A549 (cell line): ENCODE measurements around the gene GLP2R. TPM values are rescaled to one million over a fixed set of nuclear protein-coding genes. Genes with fewer than 3 reads are reported as not detected.

Experiments used
- ATAC-seq, 2 experiments: fragments of 200-7000 bp in 1 of 2; fragments of >200 bp in 1 of 2; cut with Nextera tagmentation in 1 of 2; cut with Tn5 transposase in 1 of 2; 3 replicates each; pipeline versions ENCODE4 v1.8.0 to v1.9.1; 2018 to 2020; ENCODE audit warnings: mild to moderate bottlenecking in 1 of 2, moderate library complexity in 1 of 2
- CTCF ChIA-PET: fragments of 300-600 bp; sonication (Branson Sonifier 250); formaldehyde crosslinking; extraction: SDS; loops from one replicate; lab custom pipeline; 2021; ENCODE audit warnings: antibody characterized with exemption, inconsistent platforms; lab: Yijun Ruan, JAX
- POLR2A ChIA-PET: fragments of 350-600 bp; formaldehyde crosslinking; extraction: SDS; loops from one replicate; lab custom pipeline; 2021; ENCODE audit warnings: antibody characterized with exemption, inconsistent platforms; lab: Yijun Ruan, JAX
- DNase-seq, 2 experiments: peaks; one replicate each; pipeline versions ENCODE4 v3.0.0 to v3.0.0-alpha.2; 2011 to 2016; ENCODE audit warnings: low read depth in 1 of 2, low spot score in 1 of 2
- FAIRE-seq: peaks from 2 replicates; lab custom pipeline; 2011; peaks lifted over from hg19 to GRCh38; lab: Jason Lieb, UNC
- H3K27ac ChIP-seq, 2 experiments: fragments of >200 bp; sonication (Bioruptor Twin); formaldehyde crosslinking; 3 replicates each; pipeline ENCODE4 v1.5.1; 2016 to 2017
- H3K4me1 ChIP-seq: fragments of >200 bp; sonication (Bioruptor Twin); formaldehyde crosslinking; 3 replicates; pipeline ENCODE4 v1.6.1; 2016
- H3K4me2 ChIP-seq: fragments of >200 bp; sonication (Bioruptor Twin); formaldehyde crosslinking; 3 replicates; pipeline ENCODE4 v1.6.1; 2016
- H3K4me3 ChIP-seq: fragments of >200 bp; sonication (Bioruptor Twin); formaldehyde crosslinking; 3 replicates; pipeline ENCODE4 v1.5.1; 2016
- H3K9me3 ChIP-seq: fragments of >200 bp; sonication (Bioruptor Twin); formaldehyde crosslinking; 3 replicates; pipeline ENCODE4 v1.6.1; 2016
- BCL3 ChIP-seq: fragments of >200 bp; sonication (Bioruptor Twin); formaldehyde crosslinking; IDR thresholded peaks from 3 replicates; pipeline ENCODE4 v1.6.1; 2016
- CBX8 ChIP-seq: fragments of 200-600 bp; sonication (generic); IDR thresholded peaks from 2 replicates; pipeline ENCODE4 v1.6.1; 2016
- CTCF ChIP-seq: fragments of >200 bp; sonication (Bioruptor Twin); formaldehyde crosslinking; IDR thresholded peaks from 3 replicates; pipeline ENCODE4 v1.5.1; 2016
- EHF ChIP-seq: fragments of 250-450 bp; sonication (Bioruptor Pico); IDR thresholded peaks from 2 replicates; pipeline ENCODE4 v1.5.0; 2020; ENCODE audit warnings: mild to moderate bottlenecking
- EHMT2 ChIP-seq: fragments of 200-600 bp; sonication (generic); IDR thresholded peaks from 2 replicates; pipeline ENCODE4 v1.6.1; 2016; ENCODE audit warnings: antibody characterized with exemption, low read depth, mild to moderate bottlenecking, moderate library complexity
- ELK1 ChIP-seq: fragments of 150-350 bp; IDR thresholded peaks from 2 replicates; pipeline ENCODE4 v1.6.1; 2014; ENCODE audit warnings: low read depth, mild to moderate bottlenecking, low read length
- FOSB ChIP-seq: fragments of 250-450 bp; sonication (Bioruptor Pico); IDR thresholded peaks from 2 replicates; pipeline ENCODE4 v1.5.0; 2020; ENCODE audit warnings: mild to moderate bottlenecking, moderate library complexity
- FOSL2 ChIP-seq, 2 experiments: fragments of 450-650 bp in 1 of 2; fragments of >200 bp in 1 of 2; sonication (Bioruptor Twin) in 1 of 2; formaldehyde crosslinking; IDR thresholded peaks; 2 replicates each; pipeline versions ENCODE4 v1.5.0 to v1.6.1; 2016 to 2020; ENCODE audit warnings: mild to moderate bottlenecking in 1 of 2, moderate library complexity in 1 of 2
- FOXS1 ChIP-seq: fragments of 250-450 bp; sonication (Bioruptor Pico); IDR thresholded peaks from 2 replicates; pipeline ENCODE4 v1.5.0; 2020; ENCODE audit warnings: mild to moderate bottlenecking, moderate library complexity
- GATA3 ChIP-seq: IDR thresholded peaks from 2 replicates; pipeline ENCODE4 v1.6.1; 2012; ENCODE audit warnings: borderline replicate concordance
- HDAC2 ChIP-seq: fragments of 200-600 bp; sonication (generic); IDR thresholded peaks from 2 replicates; pipeline ENCODE4 v1.6.1; 2016
- HEYL ChIP-seq: fragments of 250-450 bp; sonication (Bioruptor Pico); IDR thresholded peaks from 2 replicates; pipeline ENCODE4 v1.8.0; 2021; ENCODE audit warnings: mild to moderate bottlenecking, moderate library complexity
- HMGXB4 ChIP-seq: fragments of 250-450 bp; sonication (Bioruptor Pico); IDR thresholded peaks from 2 replicates; pipeline ENCODE4 v1.5.0; 2021; ENCODE audit warnings: mild to moderate bottlenecking, moderate library complexity, borderline replicate concordance
- JUN ChIP-seq, 2 experiments: fragments of >200 bp; sonication (Bioruptor Twin); formaldehyde crosslinking; IDR thresholded peaks; 2 replicates in 1 of 2; 3 replicates in 1 of 2; pipeline ENCODE4 v1.6.1; 2016 to 2017
- JUNB ChIP-seq: fragments of >200 bp; sonication (Bioruptor Twin); formaldehyde crosslinking; IDR thresholded peaks from 2 replicates; pipeline ENCODE4 v1.6.1; 2016
- KDM5A ChIP-seq: fragments of 200-600 bp; sonication (generic); IDR thresholded peaks from 2 replicates; pipeline ENCODE4 v1.6.1; 2016; ENCODE audit warnings: antibody characterized with exemption, mild to moderate bottlenecking
- MAFK ChIP-seq: fragments of 450-650 bp; IDR thresholded peaks from 2 replicates; pipeline ENCODE4 v1.6.1; 2014; ENCODE audit not compliant: partially characterized antibody
- MAZ ChIP-seq: fragments of 150-350 bp; IDR thresholded peaks from 2 replicates; pipeline ENCODE4 v1.6.1; 2014; ENCODE audit warnings: antibody characterized with exemption, low read depth, low read length, borderline replicate concordance
- NPAS2 ChIP-seq: fragments of 250-450 bp; sonication (Bioruptor Pico); IDR thresholded peaks from 2 replicates; pipeline ENCODE4 v1.8.0; 2022; ENCODE audit warnings: mild to moderate bottlenecking, moderate library complexity, borderline replicate concordance
- NR3C1 ChIP-seq: fragments of >200 bp; sonication (Bioruptor Twin); formaldehyde crosslinking; IDR thresholded peaks from 3 replicates; pipeline ENCODE4 v1.6.1; 2017
- PBX3 ChIP-seq: IDR thresholded peaks from 2 replicates; pipeline ENCODE4 v1.6.1; 2012
- POLR2AphosphoS2 ChIP-seq: conservative IDR thresholded peaks from 2 replicates; pipeline ENCODE4 v1.6.1; 2012; ENCODE audit warnings: low read length, improper control_type of control experiment, inconsistent platforms
- RARB ChIP-seq: fragments of 250-450 bp; sonication (Bioruptor Pico); IDR thresholded peaks from 2 replicates; pipeline ENCODE4 v1.8.0; 2021; ENCODE audit warnings: mild to moderate bottlenecking, moderate library complexity
- RFX5 ChIP-seq: fragments of 450-650 bp; IDR thresholded peaks from 2 replicates; pipeline ENCODE4 v1.7.1; 2014; ENCODE audit warnings: antibody characterized with exemption, mild to moderate bottlenecking, moderate library complexity
- RNF2 ChIP-seq: fragments of 200-600 bp; sonication (generic); IDR thresholded peaks from 2 replicates; pipeline ENCODE4 v1.6.1; 2016; ENCODE audit warnings: low read depth, mild to moderate bottlenecking, antibody characterized with exemption, moderate library complexity, borderline replicate concordance
- TP53 ChIP-seq: fragments of 250-450 bp; sonication (Bioruptor Pico); IDR thresholded peaks from 2 replicates; pipeline ENCODE4 v1.5.0; 2021; ENCODE audit warnings: mild to moderate bottlenecking, moderate library complexity
- USF2 ChIP-seq: fragments of 450-650 bp; IDR thresholded peaks from 2 replicates; pipeline ENCODE4 v1.6.1; 2014; ENCODE audit warnings: antibody characterized with exemption
- ZNF302 ChIP-seq: fragments of 250-450 bp; sonication (Bioruptor Pico); IDR thresholded peaks from 2 replicates; pipeline ENCODE4 v1.9.0; 2021; ENCODE audit warnings: inconsistent platforms, mild to moderate bottlenecking, moderate library complexity
- ZSCAN20 ChIP-seq: fragments of 250-450 bp; sonication (Bioruptor Pico); IDR thresholded peaks from 2 replicates; pipeline ENCODE4 v1.8.0; 2022; ENCODE audit warnings: mild to moderate bottlenecking, moderate library complexity
- WGBS: methylation state at CpG from one replicate; pipeline ENCODE4 v1.1.6; 2017; ENCODE audit errors: missing lambda C conversion rate; 5-methylcytosine and 5-hydroxymethylcytosine counted together
- polyA minus RNA-seq: library from RNA; depleted of rRNA, polyadenylated mRNA; stranded (reverse); fragments of >200 nt; gene quantifications from 2 replicates; pipeline ENCODE4 v1.2.3, GENCODE V29; 2011; rRNA and poly(A)+ RNA removed
- polyA plus RNA-seq, 4 experiments: library from polyadenylated mRNA; depleted of rRNA in 3 of 4; stranded (reverse); fragments of >200 nt; fragmentation: RNase III in 1 of 4; extraction: RNeasy Plus Mini Kit Qiagen cat#74134 plus additional on column Dnase treatment in 1 of 4; gene quantifications; 2 replicates in 3 of 4; 3 replicates in 1 of 4; pipeline ENCODE4 v1.2.3, GENCODE V29; 2011 to 2017

The GLP2R gene
- polyA plus RNA-seq (2011; rRNA removed) (48.7 and 76.4 TPM in 2 replicates), polyA plus RNA-seq (2017; fragmentation: RNase III; extraction: RNeasy Plus Mini Kit Qiagen cat#74134 plus additional on column Dnase treatment) (23.6 to 34.1 TPM (median 27.9 TPM) in 3 replicates), polyA minus RNA-seq (153 and 165 TPM in 2 replicates)
- 9.6 and 16.7 TPM in 2 replicates for polyA plus RNA-seq (2012; cell fraction: cytosol; rRNA removed)
- 7.3 and 11.0 TPM in 2 replicates for polyA plus RNA-seq (2012; cell fraction: nucleus; rRNA removed)

- no peak within 1 kb of the TSS for H3K4me2 ChIP-seq
- POLR2A ChIA-PET, result no interaction called here
- no peak within 1 kb of the TSS for H3K4me3 ChIP-seq
- no peak for DNase-seq
- no peaks in the 10 kb centered on the region for H3K9me3 ChIP-seq
- 83% methylated on average over 21 of the region's 21 CpGs for whole genome bisulfite sequencing
- TF ChIP-seq HDAC2, result no peak
- no peak for TF ChIP-seq KDM5A
- TF ChIP-seq GATA3, result no peak
- no peak for TF ChIP-seq POLR2AphosphoS2
- TF ChIP-seq ZNF302 (CRISPR knock-in tag), result no peak
- no peak for TF ChIP-seq MAFK
- no peak for TF ChIP-seq RFX5
- TF ChIP-seq ZSCAN20, result no peak
- TF ChIP-seq HEYL (CRISPR knock-in tag), result no peak
- TF ChIP-seq NR3C1, result no peak
- no peak for TF ChIP-seq EHMT2
- no peak for TF ChIP-seq NPAS2 (CRISPR knock-in tag)
- ATAC-seq, result no peak
- no peak for FAIRE-seq
- CTCF ChIA-PET, result interaction anchor here (0.6 to 2.9 kb wide), 9 partner anchors 10 to 517 kb away, joined by 3 to 8 read pairs (median 5); no protein-coding TSS in a partner anchor
- peak within 1 kb of the TSS; percentile 22 to 72; a peak in 5 of 6 replicates for H3K27ac ChIP-seq
- H3K4me1 ChIP-seq, result peaks cover 30% of the 10 kb centered on the region
Measured at GRCh38 chr17:9825641-9826150, at the start of gene GLP2R. Gene GLP2R, plus strand, starts transcription at chr17:9825924. Its CDS starts 140 bp downstream, at chr17:9826064.

- WGBS, result 92% methylated on average over 9 of the region's 9 CpGs
- ATAC-seq, result no peak
- TF ChIP-seq JUNB (no peak), EHF (CRISPR knock-in tag) (no peak), ELK1 (no peak), PBX3 (no peak), RARB (CRISPR knock-in tag) (no peak), JUN (IDR thresholded peaks at IDR 0.05) (no peak), FOSL2 (IDR thresholded peaks at IDR 0.05) (no peak), FOSL2 (CRISPR knock-in tag; IDR thresholded peaks at IDR 0.05) (no peak), CBX8 (no peak), MAFK (no peak), HMGXB4 (CRISPR knock-in tag) (no peak), FOSB (CRISPR knock-in tag) (no peak), MAZ (no peak), RNF2 (no peak), NPAS2 (CRISPR knock-in tag) (no peak), FOXS1 (CRISPR knock-in tag) (no peak), TP53 (no peak), BCL3 (no peak), USF2 (no peak), CTCF (no peak)
- H3K27ac ChIP-seq, result no peak overlapping the region
- no peaks in the 10 kb centered on the region for H3K4me1 ChIP-seq
- no peaks in the 10 kb centered on the region for H3K9me3 ChIP-seq
- FAIRE-seq, result no peak
- no peak for DNase-seq
- ChIA-PET CTCF (interaction anchor here (0.8 to 1.5 kb wide), 5 partner anchors 9 to 152 kb away, joined by 3 to 5 read pairs (median 4); no protein-coding TSS in a partner anchor), POLR2A (no interaction called here)
- H3K4me3 ChIP-seq, result no peak overlapping the region
- no peak overlapping the region for H3K4me2 ChIP-seq
Measured at GRCh38 chr17:9776911-9777310, 48.8 kb upstream of the GLP2R start.
